Ishikawa (cell line): ENCODE data around the gene CD37.
A peak's percentile ranks its signal among the peaks of the same experiment; 100 is the strongest.

Experiments
- CEBPB ChIP-seq: IDR thresholded peaks from 2 replicates; pipeline ENCODE4 v1.6.1; 2012
- CREB1 ChIP-seq: IDR thresholded peaks from 2 replicates; pipeline ENCODE4 v1.6.1; 2012; ENCODE audit warnings: low read depth
- EGR1 ChIP-seq: IDR thresholded peaks from 2 replicates; pipeline ENCODE4 v1.6.1; 2012
- EP300 ChIP-seq: IDR thresholded peaks from 2 replicates; pipeline ENCODE4 v1.6.1; 2012; ENCODE audit warnings: borderline replicate concordance
- FOXM1 ChIP-seq: IDR thresholded peaks from 2 replicates; pipeline ENCODE4 v1.6.1; 2012; ENCODE audit warnings: low read depth, borderline replicate concordance
- MAX ChIP-seq: IDR thresholded peaks from 2 replicates; pipeline ENCODE4 v1.6.1; 2012
- NFIC ChIP-seq: IDR thresholded peaks from 2 replicates; pipeline ENCODE4 v1.6.1; 2012
- RAD21 ChIP-seq: IDR thresholded peaks from 2 replicates; pipeline ENCODE4 v1.6.1; 2012; ENCODE audit warnings: low read depth
- REST ChIP-seq: IDR thresholded peaks from 2 replicates; pipeline ENCODE4 v1.6.1; 2012; ENCODE audit warnings: low read depth, mild to moderate bottlenecking
- TAF1 ChIP-seq: IDR thresholded peaks from 2 replicates; pipeline ENCODE4 v1.6.1; 2012; ENCODE audit warnings: low read depth, mild to moderate bottlenecking
- TEAD4 ChIP-seq: IDR thresholded peaks from 2 replicates; pipeline ENCODE4 v1.6.1; 2012
- USF1 ChIP-seq: IDR thresholded peaks from 2 replicates; pipeline ENCODE4 v1.6.1; 2012
- YY1 ChIP-seq: IDR thresholded peaks from 2 replicates; pipeline ENCODE4 v1.6.1; 2012; ENCODE audit warnings: low read depth
- ZBTB7A ChIP-seq: IDR thresholded peaks from 2 replicates; pipeline ENCODE4 v1.6.1; 2012; ENCODE audit warnings: low read depth

- no peak for TF ChIP-seq EP300
- no peak for TF ChIP-seq CREB1
- no peak for TF ChIP-seq EGR1
- no peak for TF ChIP-seq TAF1
- TF ChIP-seq REST: no peak
- no peak for TF ChIP-seq FOXM1
- no peak for TF ChIP-seq CEBPB
- TF ChIP-seq MAX: no peak
- no peak for TF ChIP-seq ZBTB7A
- TF ChIP-seq USF1: peak; percentile 92
- TF ChIP-seq RAD21: no peak
- no peak for TF ChIP-seq TEAD4
- no peak for TF ChIP-seq NFIC
- 0 out of 2 replicates have a peak, but pooled peaks have one; percentile 33 for TF ChIP-seq YY1
Measured at GRCh38 chr19:49347835-49348234, 12.6 kb downstream of the CD37 start.
